Stimulated activated naive B cell treated with anti-CD40 and anti-IgM and Interleukin-4, amounts not matched to agents 10 μg/mL and 1 μg/mL and 100 μg/mL, for 72 hours (primary cell): ENCODE data around the gene SPX.

Experiments
- ATAC-seq, 2 donors: fragments of 150-1000 bp; cut with Tn5 transposase; replicated peaks; 2 replicates each; pipeline ENCODE4 v1.10.0; 2021; ENCODE audit warnings: moderate library complexity in 1 of 2
- DNase-seq: peaks from one replicate; pipeline ENCODE4 v3.0.0; 2021
- H3K27ac Mint-ChIP-seq: one replicate; pipeline ENCODE4 v1.8.0; 2022; ENCODE audit warnings: mild to moderate bottlenecking, mixed read lengths
- H3K27me3 Mint-ChIP-seq, 2 donors: one replicate each; pipeline ENCODE4 v1.8.0; 2022; ENCODE audit warnings: mixed read lengths in 2 of 2
- H3K36me3 Mint-ChIP-seq, 2 donors: one replicate each; pipeline ENCODE4 v1.8.0; 2022; ENCODE audit warnings: mixed read lengths in 2 of 2, mild to moderate bottlenecking in 1 of 2
- H3K4me1 Mint-ChIP-seq, 2 donors: one replicate each; pipeline ENCODE4 v1.8.0; 2022; ENCODE audit warnings: mixed read lengths in 2 of 2, mild to moderate bottlenecking in 1 of 2
- H3K4me3 Mint-ChIP-seq, 2 donors: one replicate each; pipeline ENCODE4 v1.8.0; 2022; ENCODE audit warnings: mild to moderate bottlenecking in 2 of 2, mixed read lengths in 2 of 2, moderate library complexity in 1 of 2
- H3K9me3 Mint-ChIP-seq, 2 donors: one replicate each; pipeline ENCODE4 v1.8.0; 2022; ENCODE audit warnings: mixed read lengths in 2 of 2, mild to moderate bottlenecking in 1 of 2

SPX gene

GRCh38 chr12:21551841-21552465, 25.9 kb downstream of the SPX start:
- no peak overlapping the region for H3K27ac Mint-ChIP-seq
- no peaks in the 10 kb centered on the region for H3K4me1 Mint-ChIP-seq
- no peak for ATAC-seq
- H3K4me3 Mint-ChIP-seq = no peak overlapping the region
- H3K27me3 Mint-ChIP-seq = peaks cover 0 to 4% of the 10 kb centered on the region in 2 donors
- no peak for DNase-seq
- H3K9me3 Mint-ChIP-seq = peaks cover 1 to 7% of the 10 kb centered on the region in 2 donors
- no peaks in the 10 kb centered on the region for H3K36me3 Mint-ChIP-seq

DNA sequence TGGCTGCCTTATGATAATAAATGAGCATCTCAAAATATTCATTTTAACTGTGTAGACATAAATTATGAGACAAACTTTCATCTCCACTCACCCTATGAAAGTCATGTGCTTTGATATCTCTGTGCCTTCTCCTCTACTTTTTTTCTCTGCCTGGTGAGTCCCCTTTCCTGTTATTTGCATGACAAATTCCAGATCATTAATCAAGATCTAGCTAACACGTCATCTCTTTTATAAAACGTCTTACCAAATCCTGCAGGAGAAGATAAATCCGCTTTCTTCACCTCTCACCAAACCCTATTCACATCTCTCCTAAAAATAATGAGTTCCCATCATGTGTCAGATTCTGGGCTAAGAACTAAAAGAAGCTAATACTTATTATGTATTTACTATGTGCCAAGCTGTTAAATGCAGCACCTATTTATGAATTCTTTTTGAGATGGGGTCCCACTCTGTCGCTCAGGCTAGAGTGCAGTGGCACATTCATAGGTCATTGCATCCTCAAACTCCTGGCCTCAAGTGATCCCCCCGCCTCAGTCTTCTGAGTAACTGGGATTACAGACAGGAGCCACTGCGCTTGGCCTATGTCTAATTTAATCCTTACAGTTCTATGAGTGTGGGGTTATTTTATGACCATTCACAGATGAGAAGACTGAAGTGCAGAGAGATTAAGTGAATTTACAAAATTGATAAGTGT, 26.7 kb downstream of the SPX start:
- no peaks in the 10 kb centered on the region for H3K36me3 Mint-ChIP-seq
- no peak for DNase-seq

GRCh38 chr12:21553329-21553675, 27.2 kb downstream of the SPX start:
- Mint-ChIP-seq H3K27me3 (no peaks in the 10 kb centered on the region), H3K36me3 (no peaks in the 10 kb centered on the region)

More for the DNA sequence above, 26.7 kb downstream of the SPX start:
- H3K4me1 Mint-ChIP-seq = no peaks in the 10 kb centered on the region
- H3K27ac Mint-ChIP-seq = no peak overlapping the region
- no peaks in the 10 kb centered on the region for H3K27me3 Mint-ChIP-seq
- peaks cover 1 to 7% of the 10 kb centered on the region in 2 donors for H3K9me3 Mint-ChIP-seq
- H3K4me3 Mint-ChIP-seq = no peak overlapping the region
- ATAC-seq = no peak

DNA sequence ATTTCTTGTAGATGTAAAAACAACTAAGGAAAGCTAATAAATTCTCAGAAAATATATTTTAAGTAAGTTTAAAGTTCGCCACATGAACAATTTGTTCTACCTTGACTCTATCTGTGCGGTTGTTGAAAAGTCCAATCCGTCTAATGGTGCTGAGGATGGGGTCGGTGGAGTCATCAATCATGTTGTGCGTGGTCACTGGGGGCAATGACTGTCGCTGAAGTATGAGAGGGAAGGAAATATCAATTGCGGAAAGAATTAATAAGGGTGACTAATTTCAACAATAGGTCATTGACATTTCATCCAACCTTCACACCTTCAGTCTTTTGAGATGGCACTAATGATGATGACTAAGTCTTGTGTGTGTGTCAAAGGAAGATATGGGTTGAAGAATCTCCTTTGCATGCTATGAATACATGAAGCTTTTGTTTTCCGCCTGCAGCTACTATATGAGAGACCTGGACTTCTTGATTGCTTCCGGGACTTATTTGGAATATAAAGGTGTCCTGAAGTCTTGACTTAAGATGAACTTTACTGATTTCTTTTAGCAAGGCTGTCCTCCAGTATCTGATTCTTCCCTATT, 32.1 kb downstream of the SPX start:
- no peak overlapping the region for H3K4me3 Mint-ChIP-seq
- peaks cover 1 to 7% of the 10 kb centered on the region in 2 donors for H3K9me3 Mint-ChIP-seq
- H3K27ac Mint-ChIP-seq = no peak overlapping the region
- H3K4me1 Mint-ChIP-seq = no peaks in the 10 kb centered on the region
- DNase-seq (no peak), ATAC-seq (no peak)
- H3K27me3 Mint-ChIP-seq = peaks cover 4 to 12% of the 10 kb centered on the region in 2 donors
- H3K36me3 Mint-ChIP-seq = no peaks in the 10 kb centered on the region

More at GRCh38 chr12:21553329-21553675, 27.2 kb downstream of the SPX start:
- H3K27ac Mint-ChIP-seq = no peak overlapping the region
- peaks cover 1 to 7% of the 10 kb centered on the region in 2 donors for H3K9me3 Mint-ChIP-seq
- H3K4me1 Mint-ChIP-seq = no peaks in the 10 kb centered on the region
- DNase-seq = no peak
- ATAC-seq = no peak
- no peak overlapping the region for H3K4me3 Mint-ChIP-seq

DNA sequence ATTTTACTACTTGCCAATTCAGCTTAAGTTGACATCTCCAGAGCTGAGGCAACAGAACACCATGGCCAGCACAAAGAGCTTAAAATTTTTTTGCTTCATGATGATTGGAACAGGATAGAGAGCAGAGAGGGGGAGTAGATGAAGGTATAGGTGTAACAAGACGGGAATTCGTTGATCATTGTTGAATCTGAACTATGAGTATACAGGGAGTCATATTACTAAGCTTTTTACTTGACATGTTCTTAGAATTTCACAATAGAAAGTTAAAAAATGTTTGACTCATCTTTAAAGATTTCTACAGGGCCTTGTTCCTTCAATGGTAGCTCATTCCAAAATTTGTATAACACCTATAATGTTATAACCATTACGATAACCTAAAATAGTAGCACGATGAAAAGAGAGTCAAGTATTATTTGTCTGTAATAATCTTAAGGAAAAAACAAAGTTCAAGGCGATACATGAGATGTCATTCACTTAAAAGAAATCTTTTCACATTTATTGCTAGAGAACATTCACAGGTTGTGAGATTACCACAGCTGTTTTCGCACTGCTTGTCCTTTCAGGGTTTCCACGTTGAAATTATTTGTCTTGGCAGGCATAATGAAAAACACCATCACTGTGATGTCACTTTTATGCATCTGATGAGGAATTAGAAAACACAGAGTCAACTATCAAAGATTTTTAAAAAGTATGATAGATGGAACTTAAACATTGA, 33.9 kb downstream of the SPX start:
- H3K27ac Mint-ChIP-seq = no peak overlapping the region
- DNase-seq = no peak
- H3K36me3 Mint-ChIP-seq = no peaks in the 10 kb centered on the region
- no peaks in the 10 kb centered on the region for H3K9me3 Mint-ChIP-seq
- no peak for ATAC-seq
- peaks cover 4 to 12% of the 10 kb centered on the region in 2 donors for H3K27me3 Mint-ChIP-seq
- H3K4me1 Mint-ChIP-seq = no peaks in the 10 kb centered on the region
- no peak overlapping the region for H3K4me3 Mint-ChIP-seq

- DNase-seq (no peak), ATAC-seq (no peak)
- no peaks in the 10 kb centered on the region for H3K9me3 Mint-ChIP-seq
- H3K27ac Mint-ChIP-seq = no peak overlapping the region
- H3K27me3 Mint-ChIP-seq = peaks cover 4 to 12% of the 10 kb centered on the region in 2 donors
- H3K4me3 Mint-ChIP-seq = no peak overlapping the region
- H3K36me3 Mint-ChIP-seq = no peaks in the 10 kb centered on the region
- H3K4me1 Mint-ChIP-seq = no peaks in the 10 kb centered on the region
These were observed 35.1 kb downstream of the SPX start for GRCh38 chr12:21561158-21561557.

GRCh38 chr12:21562859-21563258, 36.8 kb downstream of the SPX start:
- Mint-ChIP-seq H3K4me1 (no peaks in the 10 kb centered on the region), H3K9me3 (no peaks in the 10 kb centered on the region), H3K27me3 (peaks cover 4 to 18% of the 10 kb centered on the region in 2 donors), H3K4me3 (no peak overlapping the region), H3K36me3 (no peaks in the 10 kb centered on the region), H3K27ac (no peak overlapping the region)
- DNase-seq (no peak), ATAC-seq (no peak)

DNA sequence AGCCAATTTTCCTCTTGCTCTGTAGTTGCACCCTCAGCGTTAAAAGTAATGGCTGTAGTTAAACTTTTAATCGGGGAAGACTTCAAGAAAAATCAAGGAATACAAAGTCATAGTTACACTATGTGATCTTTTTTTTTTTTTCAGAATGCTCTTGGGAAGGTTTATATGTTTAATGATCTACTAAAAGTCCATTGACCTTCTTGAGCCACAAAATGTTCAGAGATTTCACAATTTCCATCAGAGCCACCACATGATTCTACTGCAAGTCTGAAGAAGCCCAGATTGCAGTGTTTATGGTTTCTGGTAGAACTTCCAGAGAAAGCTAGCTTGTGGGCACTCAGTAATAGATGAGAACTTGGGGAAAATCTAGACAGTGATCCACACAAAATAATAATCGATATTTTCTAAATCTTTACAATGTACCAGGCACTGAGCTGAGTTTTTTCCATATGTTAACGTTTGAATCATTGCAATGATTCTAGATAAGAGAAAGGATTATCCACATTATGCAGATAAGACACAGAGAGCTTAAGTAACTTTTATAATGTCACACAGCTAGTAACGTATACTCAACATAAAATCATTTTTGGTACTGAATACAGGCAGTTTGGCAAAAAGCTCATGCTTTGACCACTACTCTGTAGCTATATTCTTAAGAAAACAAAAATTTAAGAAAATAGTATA, 40.3 kb downstream of the SPX start:
- H3K4me1 Mint-ChIP-seq = no peaks in the 10 kb centered on the region
- DNase-seq (no peak), ATAC-seq (no peak)
- no peak overlapping the region for H3K4me3 Mint-ChIP-seq
- H3K36me3 Mint-ChIP-seq = no peaks in the 10 kb centered on the region
- no peaks in the 10 kb centered on the region for H3K9me3 Mint-ChIP-seq
- no peak overlapping the region for H3K27ac Mint-ChIP-seq
- H3K27me3 Mint-ChIP-seq = peaks cover 4 to 12% of the 10 kb centered on the region in 2 donors

GRCh38 chr12:21566907-21567394, 40.9 kb downstream of the SPX start:
- no peak for ATAC-seq
- H3K4me1 Mint-ChIP-seq = no peaks in the 10 kb centered on the region
- no peak overlapping the region for H3K4me3 Mint-ChIP-seq
- no peaks in the 10 kb centered on the region for H3K36me3 Mint-ChIP-seq
- no peak for DNase-seq
- H3K27me3 Mint-ChIP-seq = peaks cover 4 to 12% of the 10 kb centered on the region in 2 donors
- no peak overlapping the region for H3K27ac Mint-ChIP-seq
- no peaks in the 10 kb centered on the region for H3K9me3 Mint-ChIP-seq

- H3K4me1 Mint-ChIP-seq = no peaks in the 10 kb centered on the region
- no peaks in the 10 kb centered on the region for H3K9me3 Mint-ChIP-seq
- no peak overlapping the region for H3K4me3 Mint-ChIP-seq
- H3K27ac Mint-ChIP-seq = no peak overlapping the region
- no peaks in the 10 kb centered on the region for H3K36me3 Mint-ChIP-seq
- peaks cover 0 to 7% of the 10 kb centered on the region in 2 donors for H3K27me3 Mint-ChIP-seq
- ATAC-seq (no peak), DNase-seq (no peak)
These were observed 42.0 kb downstream of the SPX start for GRCh38 chr12:21568115-21568514.

DNA sequence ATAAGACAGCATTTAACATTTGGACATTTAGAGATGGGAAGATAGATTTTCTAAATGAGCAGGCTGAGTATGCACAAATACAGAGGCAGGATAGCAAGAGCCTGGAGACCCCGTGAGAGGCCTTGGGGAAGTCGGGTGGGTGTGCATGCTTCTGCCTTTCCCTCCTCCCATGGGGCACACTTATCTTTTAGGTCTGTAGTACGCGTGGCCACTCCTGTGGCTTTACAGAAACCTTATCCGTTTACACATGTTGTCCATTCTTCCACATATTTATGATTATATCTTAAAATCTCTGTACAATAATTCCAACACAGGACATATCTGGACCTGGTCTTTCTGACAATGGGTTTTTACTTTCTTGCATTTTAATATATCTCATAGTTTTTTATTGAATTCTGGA, 45.0 kb downstream of the SPX start:
- no peaks in the 10 kb centered on the region for H3K36me3 Mint-ChIP-seq
- no peaks in the 10 kb centered on the region for H3K9me3 Mint-ChIP-seq
- peaks cover 0 to 7% of the 10 kb centered on the region in 2 donors for H3K27me3 Mint-ChIP-seq
- no peak overlapping the region for H3K27ac Mint-ChIP-seq
- no peak overlapping the region for H3K4me3 Mint-ChIP-seq
- DNase-seq (no peak), ATAC-seq (no peak)
- no peaks in the 10 kb centered on the region for H3K4me1 Mint-ChIP-seq

GRCh38 chr12:21573733-21574358, 47.8 kb downstream of the SPX start:
- no peak overlapping the region for H3K27ac Mint-ChIP-seq
- no peaks in the 10 kb centered on the region for H3K4me1 Mint-ChIP-seq
- H3K36me3 Mint-ChIP-seq = no peaks in the 10 kb centered on the region
- ATAC-seq = no peak
- no peaks in the 10 kb centered on the region for H3K9me3 Mint-ChIP-seq
- DNase-seq = no peak
- H3K27me3 Mint-ChIP-seq = peaks cover 6 to 7% of the 10 kb centered on the region in 2 donors
- H3K4me3 Mint-ChIP-seq = no peak overlapping the region

GRCh38 chr12:21576431-21576830, 50.3 kb downstream of the SPX start:
- DNase-seq (no peak), ATAC-seq (no peak)
- Mint-ChIP-seq H3K27me3 (peaks cover 16 to 19% of the 10 kb centered on the region in 2 donors), H3K27ac (no peak overlapping the region), H3K36me3 (no peaks in the 10 kb centered on the region), H3K4me1 (no peaks in the 10 kb centered on the region), H3K4me3 (no peak overlapping the region), H3K9me3 (no peaks in the 10 kb centered on the region)

DNA sequence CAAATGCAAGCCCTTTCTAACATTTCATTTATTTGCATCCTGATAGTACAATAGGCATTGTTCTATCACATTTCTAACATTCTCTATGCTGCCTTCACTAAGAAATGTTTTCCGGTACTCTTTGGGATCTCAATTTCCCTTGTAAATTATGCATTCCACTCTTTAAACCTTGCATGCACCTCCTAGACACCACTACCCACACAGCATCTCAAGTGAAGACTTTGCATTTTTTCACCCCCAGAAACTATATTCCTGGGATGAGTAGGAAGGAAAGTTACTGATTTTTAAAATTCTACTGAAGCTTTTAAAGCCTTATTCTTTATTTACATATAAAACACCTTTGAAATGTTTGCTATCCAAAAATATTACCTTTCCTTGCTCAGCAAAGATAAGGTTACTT, 51.4 kb downstream of the SPX start:
- Mint-ChIP-seq H3K27me3 (peaks cover 23 to 26% of the 10 kb centered on the region in 2 donors), H3K4me3 (no peak overlapping the region), H3K27ac (no peak overlapping the region), H3K9me3 (no peaks in the 10 kb centered on the region), H3K36me3 (no peaks in the 10 kb centered on the region), H3K4me1 (no peaks in the 10 kb centered on the region)
- ATAC-seq = no peak
- no peak for DNase-seq
